PC-3 (cell line): ENCODE measurements around the gene HPCAL4. TPM values are rescaled to one million over a fixed set of nuclear protein-coding genes. Genes with fewer than 3 reads are reported as not detected.
A peak's percentile ranks its signal among the peaks of the same experiment; 100 is the strongest.

Experiments used
- ATAC-seq: fragments of 200-7000 bp; cut with Tn5 transposase; 2 replicates; pipeline ENCODE4 v1.9.1; 2020; ENCODE audit warnings: mild to moderate bottlenecking, moderate library complexity
- BruUV-seq: library from RNA; stranded (reverse); fragments of 400-500 nt; replicated peaks from 2 replicates; lab custom pipeline; 2021; lab: Mats Ljungman, UMichigan
- CTCF ChIA-PET: fragments of 300-600 bp; sonication (Branson Sonifier 250); formaldehyde crosslinking; loops from one replicate; lab custom pipeline; 2022; ENCODE audit warnings: antibody characterized with exemption; lab: Charles Lee
- POLR2A ChIA-PET: fragments of 300-600 bp; sonication (Branson Sonifier 250); formaldehyde crosslinking; loops from one replicate; lab custom pipeline; 2022; ENCODE audit warnings: antibody characterized with exemption; ENCODE audit not compliant: unreplicated experiment; lab: Charles Lee
- DNase-seq: peaks from one replicate; pipeline ENCODE4 v3.0.0-alpha.2; 2015
- H2AFZ ChIP-seq: fragments of 300-600 bp; sonication (generic); 2 replicates; pipeline ENCODE4 v1.6.0; 2016; ENCODE audit warnings: antibody characterized with exemption, low read length
- H3F3A ChIP-seq: fragments of 300-600 bp; sonication (generic); one replicate; pipeline ENCODE4 v1.6.0; 2017; ENCODE audit warnings: antibody characterized with exemption, low read length, control low read depth, mild to moderate bottlenecking; ENCODE audit not compliant: unreplicated experiment
- H3K27ac ChIP-seq: fragments of 300-600 bp; sonication (generic); 2 replicates; pipeline ENCODE4 v1.5.1; 2016; ENCODE audit warnings: mild to moderate bottlenecking, low read length
- H3K27me3 ChIP-seq: fragments of 300-600 bp; sonication (generic); 2 replicates; pipeline ENCODE4 v1.6.1; 2016; ENCODE audit warnings: low read length, mixed read lengths
- H3K36me3 ChIP-seq: fragments of 300-600 bp; sonication (generic); 2 replicates; pipeline ENCODE4 v1.6.1; 2016; ENCODE audit warnings: low read depth, mixed run types, low read length, mixed read lengths
- H3K4me1 ChIP-seq: fragments of 300-600 bp; sonication (generic); 2 replicates; pipeline ENCODE4 v1.5.1; 2016; ENCODE audit warnings: low read length; ENCODE audit not compliant: insufficient read depth
- H3K4me2 ChIP-seq: fragments of 300-600 bp; sonication (generic); 2 replicates; pipeline ENCODE4 v1.6.0; 2016; ENCODE audit warnings: low read length
- H3K4me3 ChIP-seq: fragments of 300-600 bp; sonication (generic); 2 replicates; pipeline ENCODE4 v1.5.1; 2016; ENCODE audit warnings: mild to moderate bottlenecking, low read length, mixed read lengths
- H3K79me2 ChIP-seq: fragments of 300-600 bp; sonication (generic); 2 replicates; pipeline ENCODE4 v1.6.1; 2017; ENCODE audit warnings: low read length, mixed read lengths
- H3K9ac ChIP-seq: fragments of 300-600 bp; sonication (generic); 2 replicates; pipeline ENCODE4 v1.6.0; 2016; ENCODE audit warnings: mild to moderate bottlenecking, low read length
- H3K9me2 ChIP-seq: fragments of 300-600 bp; sonication (generic); replicated peaks from 2 replicates; pipeline ENCODE4 v1.6.1; 2016; ENCODE audit warnings: mixed run types, low read length, mixed read lengths
- H3K9me3 ChIP-seq: fragments of 300-600 bp; sonication (generic); 2 replicates; pipeline ENCODE4 v1.6.1; 2016; ENCODE audit warnings: low read length, mixed read lengths
- H4K20me1 ChIP-seq: fragments of 300-600 bp; sonication (generic); 2 replicates; pipeline ENCODE4 v1.6.1; 2016; ENCODE audit warnings: low read length, mixed read lengths
- CTCF ChIP-seq: fragments of 300-600 bp; sonication (generic); conservative IDR thresholded peaks from 2 replicates; pipeline ENCODE4 v1.5.1; 2017; ENCODE audit warnings: antibody characterized with exemption, low read depth, mild to moderate bottlenecking, low read length
- EZH2 ChIP-seq: fragments of 300-600 bp; sonication (generic); IDR thresholded peaks from one replicate; pipeline ENCODE4 v1.6.1; 2017; ENCODE audit warnings: antibody characterized with exemption, mild to moderate bottlenecking, low read length; ENCODE audit not compliant: unreplicated experiment
- EZH2phosphoT487 ChIP-seq: fragments of 300-600 bp; sonication (generic); IDR thresholded peaks from 2 replicates; pipeline ENCODE4 v1.6.1; 2018; ENCODE audit warnings: mild to moderate bottlenecking, antibody characterized with exemption, low read length, borderline replicate concordance
- intact Hi-C: fragments of 100-400 bp; cut with micrococcal nuclease; formaldehyde crosslinking; loops from 2 replicates; pipeline ENCODE4 v1.9.0; 2023
- total RNA-seq: library from RNA; depleted of rRNA; stranded (reverse); fragments of >200 nt; gene quantifications from 2 replicates; pipeline ENCODE4 v1.2.3, GENCODE V29; 2014; rRNA removed

The HPCAL4 gene
- total RNA-seq, 1 experiment from 2014 or later, result 0.04 TPM

GRCh38 chr1:39631361-39632322, 59.6 kb downstream of the HPCAL4 start:
- no peak overlapping the region for H2AFZ ChIP-seq
- intact Hi-C loops, result no loop called here
- DNase-seq (peak; percentile 17), ATAC-seq (no peak)
- no peaks in the 10 kb centered on the region for H3K79me2 ChIP-seq
- TF ChIP-seq EZH2, result no peak
- TF ChIP-seq CTCF, result no peak
- no peak for TF ChIP-seq EZH2phosphoT487
- H3K36me3 ChIP-seq, result no peaks in the 10 kb centered on the region
- no peak overlapping the region for H3K4me3 ChIP-seq
- no peak overlapping the region for H3K27ac ChIP-seq
- H3K9me3 ChIP-seq, result no peaks in the 10 kb centered on the region
- H3K4me2 ChIP-seq, result no peak overlapping the region
- H3F3A ChIP-seq, result no peaks in the 10 kb centered on the region
- no peaks in the 10 kb centered on the region for H3K4me1 ChIP-seq
- H3K27me3 ChIP-seq, result peaks cover 14% of the 10 kb centered on the region
- CTCF ChIA-PET, result no interaction called here
- H3K9me2 ChIP-seq, result no peaks in the 10 kb centered on the region
- H3K9ac ChIP-seq, result no peak overlapping the region
- no TSS peak for BruUV-seq
- no peaks in the 10 kb centered on the region for H4K20me1 ChIP-seq
- POLR2A ChIA-PET, result no interaction called here

DNA sequence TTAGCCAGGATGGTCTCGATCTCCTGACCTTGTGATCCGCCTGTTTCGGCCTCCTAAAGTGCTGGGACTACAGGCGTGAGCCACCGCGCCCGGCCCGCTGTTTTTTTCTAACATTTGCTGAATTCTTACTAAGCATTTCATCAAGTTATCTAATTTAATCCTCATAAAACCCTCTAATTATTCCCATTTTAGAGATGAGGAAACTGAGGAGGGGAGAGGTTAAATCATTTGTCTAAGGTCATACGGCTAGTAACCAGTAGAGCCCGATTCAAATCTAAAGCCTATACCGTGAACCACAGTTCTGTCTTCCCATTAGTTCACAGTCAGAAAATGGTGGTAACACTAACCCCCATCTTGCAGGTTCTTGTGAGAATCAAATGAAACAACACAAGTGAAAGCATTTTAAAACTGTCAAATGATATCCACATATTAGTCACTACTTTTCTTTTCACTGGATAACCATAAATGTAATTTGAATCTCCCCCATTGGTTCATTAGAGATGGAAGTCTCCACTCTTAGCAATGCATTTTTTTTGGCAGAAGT, 62.4 kb downstream of the HPCAL4 start:
- Histone ChIP-seq H3K27ac (no peak overlapping the region), H3K4me3 (no peak overlapping the region), H2AFZ (no peak overlapping the region), H3K36me3 (no peaks in the 10 kb centered on the region), H3K79me2 (no peaks in the 10 kb centered on the region), H3K9ac (no peak overlapping the region), H3K27me3 (peaks cover 34% of the 10 kb centered on the region), H3K4me2 (no peak overlapping the region), H3F3A (no peaks in the 10 kb centered on the region), H4K20me1 (no peaks in the 10 kb centered on the region), H3K9me2 (no peaks in the 10 kb centered on the region), H3K4me1 (no peaks in the 10 kb centered on the region), H3K9me3 (no peaks in the 10 kb centered on the region)
- no TSS peak for BruUV-seq
- POLR2A ChIA-PET, result no interaction called here
- intact Hi-C loops, result no loop called here
- TF ChIP-seq CTCF (no peak), EZH2 (no peak), EZH2phosphoT487 (no peak)
- ATAC-seq, result no peak
- CTCF ChIA-PET, result no interaction called here
- DNase-seq, result no peak

Other genes starting within 250 kb of the HPCAL4 start
- 0.11 TPM in 1 of 2 replicates, not detected in the other for gene BMP8A, start 199.8 kb downstream of the HPCAL4 start, total RNA-seq
- 136 and 187 TPM in 2 replicates for gene PABPC4, start 114.6 kb downstream of the HPCAL4 start, total RNA-seq
- gene HEYL, start 51.8 kb downstream of the HPCAL4 start, total RNA-seq, result 0.12 TPM in 1 of 2 replicates, not detected in the other
- not detected in 2 replicates for gene NT5C1A, start 19.3 kb downstream of the HPCAL4 start, total RNA-seq
- gene PPIE, start 47.4 kb upstream of the HPCAL4 start, total RNA-seq, result 45.1 and 53.6 TPM in 2 replicates
- 0.98 and 3.9 TPM in 2 replicates for gene OXCT2, start 79.9 kb upstream of the HPCAL4 start, total RNA-seq
- 3.3 and 4.7 TPM in 2 replicates for gene BMP8B, start 97.4 kb upstream of the HPCAL4 start, total RNA-seq
- gene TRIT1, start 192.1 kb upstream of the HPCAL4 start, total RNA-seq, result 31.0 and 35.6 TPM in 2 replicates
- gene MYCL, start 210.5 kb upstream of the HPCAL4 start, total RNA-seq, result 4.0 and 6.6 TPM in 2 replicates